Esophagus muscularis mucosa (tissue), 4 donors: ENCODE data around the gene ADCY9. TPM values are rescaled to one million over a fixed set of nuclear protein-coding genes. Genes with fewer than 3 reads are reported as not detected.

Experiments
- DNase-seq: peaks from one replicate; pipeline ENCODE4 v3.0.0-alpha.2; 2017; ENCODE audit errors: extremely low spot score
- H3K27ac ChIP-seq, 4 donors: fragments of 200-600 bp; sonication (generic); replicated peaks in 1 of 4; 1 replicate in 3 of 4; 2 replicates in 1 of 4; pipeline ENCODE4 v1.5.1; 2016 to 2019; ENCODE audit warnings: mild to moderate bottlenecking in 1 of 4
- H3K27me3 ChIP-seq, 4 donors: fragments of 200-600 bp; sonication (generic); one replicate each; pipeline versions ENCODE4 v1.5.1 to v1.6.0; 2016 to 2019
- H3K36me3 ChIP-seq, 4 donors: fragments of 200-600 bp; sonication (generic); one replicate each; pipeline ENCODE4 v1.5.1; 2016 to 2019
- H3K4me1 ChIP-seq, 4 donors: fragments of 200-600 bp; sonication (generic); one replicate each; pipeline ENCODE4 v1.5.1; 2016 to 2019
- H3K4me3 ChIP-seq, 4 donors: fragments of 200-600 bp; sonication (generic); 1 replicate in 2 of 4; 2 replicates in 2 of 4; pipeline ENCODE4 v1.5.1; 2016 to 2019; ENCODE audit warnings: mild to moderate bottlenecking in 4 of 4, moderate library complexity in 1 of 4
- H3K9me3 ChIP-seq, 4 donors: fragments of 200-600 bp; sonication (generic); 1 replicate in 3 of 4; 2 replicates in 1 of 4; pipeline ENCODE4 v1.5.1; 2016 to 2019
- CTCF ChIP-seq, 3 experiments: fragments of 200-600 bp in 2 of 3; fragments of 450-650 bp in 1 of 3; sonication (generic) in 2 of 3; IDR thresholded peaks; one replicate each; pipeline ENCODE4 v1.5.1; 2017 to 2019; ENCODE audit warnings: antibody characterized with exemption in 3 of 3, mild to moderate bottlenecking in 2 of 3, moderate library complexity in 1 of 3
- EP300 ChIP-seq: sonication (generic); formaldehyde crosslinking; IDR thresholded peaks from one replicate; pipeline ENCODE4 v1.6.1; 2017; ENCODE audit warnings: antibody characterized with exemption
- POLR2A ChIP-seq: fragments of 450-650 bp; IDR thresholded peaks from one replicate; pipeline ENCODE4 v1.6.1; 2017; ENCODE audit warnings: antibody characterized with exemption, moderate library complexity, mild to moderate bottlenecking, low read depth
- POLR2AphosphoS5 ChIP-seq, 2 donors: sonication (generic); formaldehyde crosslinking; IDR thresholded peaks; one replicate each; pipeline ENCODE4 v1.6.1; 2017; ENCODE audit warnings: antibody characterized with exemption in 2 of 2
- WGBS: methylation state at CpG from one replicate; pipeline ENCODE4 v1.1.5; 2018; 5-methylcytosine and 5-hydroxymethylcytosine counted together
- intact Hi-C: fragments of 100-400 bp; cut with DNase I; formaldehyde crosslinking; loops from one replicate; pipeline ENCODE4 v1.15.1; 2023
- total RNA-seq, 4 donors: library from RNA; depleted of rRNA; stranded (reverse); fragments of >200 nt; gene quantifications; one replicate each; pipeline versions ENCODE4 v1.1.0 to v1.2.1, GENCODE V29; 2016

ADCY9 gene
- total RNA-seq, 4 donors from 2014 or later, result 35.8 to 72.9 (median 55.7) TPM

- no peak for TF ChIP-seq EP300
- TF ChIP-seq POLR2AphosphoS5 (IDR thresholded peaks at IDR 0.05), result no peak
- no peak for TF ChIP-seq POLR2A
- no peak for TF ChIP-seq CTCF (IDR thresholded peaks at IDR 0.05)
- no peak overlapping the region for H3K4me3 ChIP-seq
- 94% methylated on average over 17 of the region's 17 CpGs for whole genome bisulfite sequencing
- no peak for DNase-seq
- H3K27ac ChIP-seq, result no peak overlapping the region
- no peaks in the 10 kb centered on the region for H3K36me3 ChIP-seq
- intact Hi-C loops, result loop anchor here (10.0 kb wide), 1 partner anchor 57 kb away; the partner anchor contains the start of gene ADCY9
- no peaks in the 10 kb centered on the region for H3K27me3 ChIP-seq
- H3K9me3 ChIP-seq, result peaks cover 0 to 25% (median 11%) of the 10 kb centered on the region in 4 donors
- peaks cover 20 to 26% (median 25%) of the 10 kb centered on the region in 4 donors for H3K4me1 ChIP-seq
Measured at GRCh38 chr16:4057439-4057877, 58.8 kb downstream of the ADCY9 start.

- DNase-seq, result no peak
- Histone ChIP-seq H3K27me3 (no peaks in the 10 kb centered on the region), H3K4me3 (no peak overlapping the region), H3K4me1 (peaks cover 23 to 31% (median 26%) of the 10 kb centered on the region in 4 donors), H3K27ac (no peak overlapping the region), H3K9me3 (peaks cover 0 to 15% (median 7%) of the 10 kb centered on the region in 4 donors), H3K36me3 (no peaks in the 10 kb centered on the region)
- TF ChIP-seq POLR2A (no peak), POLR2AphosphoS5 (IDR thresholded peaks at IDR 0.05) (no peak), EP300 (no peak)
- 90% methylated on average over 16 of the region's 16 CpGs for WGBS
- intact Hi-C loops, result loop anchor here (10.0 kb wide), 1 partner anchor 58 kb away; the partner anchor contains the start of gene ADCY9
Measured at GRCh38 chr16:4056161-4057105, 59.8 kb downstream of the ADCY9 start.

DNA sequence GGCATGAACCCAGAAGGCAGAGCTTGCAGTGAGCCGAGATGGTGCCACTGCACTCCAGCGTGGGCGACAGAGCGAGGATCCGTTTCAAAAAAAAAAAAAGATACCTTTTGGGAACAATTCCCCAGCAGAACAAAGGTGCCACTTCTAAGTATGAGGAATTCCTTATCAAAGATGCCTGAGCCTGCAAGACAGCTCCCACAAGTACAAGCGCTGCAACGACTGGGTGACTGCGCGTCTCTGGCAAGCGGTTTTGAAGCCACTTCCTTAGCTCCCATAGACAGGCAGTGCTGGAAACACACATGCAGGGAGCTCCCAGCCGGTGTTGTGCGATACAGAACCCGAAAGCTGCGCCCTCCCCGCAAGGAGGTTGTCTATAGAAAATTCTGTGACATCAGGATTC, 60.5 kb downstream of the ADCY9 start:
- no peak for TF ChIP-seq POLR2A
- TF ChIP-seq POLR2AphosphoS5 (IDR thresholded peaks at IDR 0.05), result no peak
- no peak for TF ChIP-seq EP300
- TF ChIP-seq CTCF (IDR thresholded peaks at IDR 0.05), result no peak
- WGBS, result 90% methylated on average over 12 of the region's 15 CpGs
- DNase-seq, result no peak

GRCh38 chr16:4053301-4053845, 62.9 kb downstream of the ADCY9 start:
- TF ChIP-seq POLR2A (no peak), CTCF (IDR thresholded peaks at IDR 0.05) (no peak), POLR2AphosphoS5 (IDR thresholded peaks at IDR 0.05) (no peak), EP300 (no peak)
- peak; percentile 94 for DNase-seq
- WGBS, result 14% methylated on average over 18 of the region's 18 CpGs

More for the DNA sequence above, 60.5 kb downstream of the ADCY9 start:
- Histone ChIP-seq H3K36me3 (no peaks in the 10 kb centered on the region), H3K4me3 (no peak overlapping the region), H3K27ac (no peak overlapping the region), H3K27me3 (no peaks in the 10 kb centered on the region), H3K9me3 (peaks cover 0 to 8% (median 4%) of the 10 kb centered on the region in 4 donors), H3K4me1 (peaks cover 23 to 31% (median 26%) of the 10 kb centered on the region in 4 donors)
- intact Hi-C loops, result loop anchor here (10.0 kb wide), 1 partner anchor 59 kb away; the partner anchor contains the start of gene ADCY9

More at GRCh38 chr16:4053301-4053845, 62.9 kb downstream of the ADCY9 start:
- Histone ChIP-seq H3K27ac (peak overlapping the region; percentile 71 to 86 (median 82)), H3K4me1 (peaks cover 23 to 33% (median 31%) of the 10 kb centered on the region in 4 donors), H3K27me3 (no peaks in the 10 kb centered on the region), H3K4me3 (peak overlapping the region; percentile 5 to 50 (median 36)), H3K9me3 (no peaks in the 10 kb centered on the region), H3K36me3 (no peaks in the 10 kb centered on the region)
- intact Hi-C loops, result loop anchor here (10.0 kb wide), 1 partner anchor 61 kb away; the partner anchor contains the start of gene ADCY9
